Choroid plexus epithelial cell (primary cell): ENCODE measurements around the gene PDF.

Source experiments
- DNase-seq: peaks from one replicate; pipeline ENCODE4 v3.0.0-alpha.2; 2010; ENCODE audit warnings: low read depth
- H3K4me3 ChIP-seq: 2 replicates; pipeline ENCODE4 v1.5.1; 2011; ENCODE audit warnings: low read depth, mild to moderate bottlenecking, control low read depth, low read length, moderate library complexity
- CTCF ChIP-seq: conservative IDR thresholded peaks from 2 replicates; pipeline ENCODE4 v1.5.1; 2011; ENCODE audit warnings: low read depth, mild to moderate bottlenecking, control low read depth, inconsistent platforms, low read length, moderate library complexity

Gene PDF

GRCh38 chr16:69327585-69328310 is 2.6 kb downstream of the PDF start:
- H3K4me3 ChIP-seq, result no peak overlapping the region
- DNase-seq, result no peak
- TF ChIP-seq CTCF, result no peak

GRCh38 chr16:69326172-69326873 is 4.1 kb downstream of the PDF start:
- DNase-seq, result no peak
- H3K4me3 ChIP-seq, result no peak overlapping the region
- no peak for TF ChIP-seq CTCF

GRCh38 chr16:69325784-69326171 is 4.6 kb downstream of the PDF start:
- DNase-seq, result no peak
- no peak overlapping the region for H3K4me3 ChIP-seq
- TF ChIP-seq CTCF, result no peak

GRCh38 chr16:69324585-69325253 is 5.7 kb downstream of the PDF start:
- no peak overlapping the region for H3K4me3 ChIP-seq
- DNase-seq, result no peak
- no peak for TF ChIP-seq CTCF

- no peak for TF ChIP-seq CTCF
- no peak for DNase-seq
- H3K4me3 ChIP-seq, result no peak overlapping the region
These were observed 6.3 kb downstream of the PDF start for GRCh38 chr16:69324013-69324531.

- no peak for DNase-seq
- no peak overlapping the region for H3K4me3 ChIP-seq
- no peak for TF ChIP-seq CTCF
These were observed 7.0 kb downstream of the PDF start for GRCh38 chr16:69323415-69323814.
